MM.1S (cell line): ENCODE measurements around the gene MYLK.

ENCODE experiments used
- EZH2 ChIP-seq: fragments of 300-600 bp; sonication (generic); optimal IDR thresholded peaks from 2 replicates; pipeline ENCODE3; 2017; ENCODE audit warnings: low read depth, mild to moderate bottlenecking, antibody characterized with exemption, low read length, mixed read lengths
- TF ChIP-seq, protein P1 (sequence below): fragments of 300-600 bp; sonication (generic); IDR thresholded peaks from 2 replicates; pipeline ENCODE4 v1.5.1; 2016; ENCODE audit warnings: antibody characterized with exemption, low read length, mixed read lengths

DNA sequence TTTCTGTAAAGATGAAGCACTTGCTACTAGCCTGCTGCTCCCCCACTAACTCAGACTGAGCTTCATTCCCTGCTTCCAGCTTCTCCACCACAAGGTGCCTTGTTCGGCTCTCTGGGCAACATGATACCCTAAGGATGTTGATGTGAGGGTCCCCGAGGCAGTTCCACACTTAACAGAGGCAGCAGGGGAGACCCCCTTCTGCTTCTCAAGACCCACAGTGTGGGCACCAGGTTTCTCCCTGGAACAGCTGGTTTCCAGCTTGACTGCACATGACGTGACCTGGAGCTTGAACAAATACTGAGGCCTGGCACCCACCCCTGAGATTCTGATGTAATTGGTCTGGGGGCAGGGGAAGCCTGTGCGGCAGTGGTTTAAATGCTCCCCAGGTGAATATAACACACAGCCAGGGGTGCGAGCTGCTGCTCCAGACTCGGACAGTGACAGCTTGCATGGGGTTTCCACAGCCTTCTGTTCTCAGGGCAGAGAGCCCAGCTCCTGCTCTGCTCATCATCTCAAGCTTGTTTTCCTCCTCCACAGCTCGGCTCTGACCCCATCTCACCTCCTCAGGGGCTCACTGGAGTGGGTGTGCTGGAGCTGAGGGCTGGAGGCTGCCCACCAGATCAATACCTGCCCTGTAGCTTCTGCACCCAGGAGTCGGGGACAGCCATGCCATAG, 204.3 kb downstream of the MYLK start:
- TF ChIP-seq, protein P1, sequence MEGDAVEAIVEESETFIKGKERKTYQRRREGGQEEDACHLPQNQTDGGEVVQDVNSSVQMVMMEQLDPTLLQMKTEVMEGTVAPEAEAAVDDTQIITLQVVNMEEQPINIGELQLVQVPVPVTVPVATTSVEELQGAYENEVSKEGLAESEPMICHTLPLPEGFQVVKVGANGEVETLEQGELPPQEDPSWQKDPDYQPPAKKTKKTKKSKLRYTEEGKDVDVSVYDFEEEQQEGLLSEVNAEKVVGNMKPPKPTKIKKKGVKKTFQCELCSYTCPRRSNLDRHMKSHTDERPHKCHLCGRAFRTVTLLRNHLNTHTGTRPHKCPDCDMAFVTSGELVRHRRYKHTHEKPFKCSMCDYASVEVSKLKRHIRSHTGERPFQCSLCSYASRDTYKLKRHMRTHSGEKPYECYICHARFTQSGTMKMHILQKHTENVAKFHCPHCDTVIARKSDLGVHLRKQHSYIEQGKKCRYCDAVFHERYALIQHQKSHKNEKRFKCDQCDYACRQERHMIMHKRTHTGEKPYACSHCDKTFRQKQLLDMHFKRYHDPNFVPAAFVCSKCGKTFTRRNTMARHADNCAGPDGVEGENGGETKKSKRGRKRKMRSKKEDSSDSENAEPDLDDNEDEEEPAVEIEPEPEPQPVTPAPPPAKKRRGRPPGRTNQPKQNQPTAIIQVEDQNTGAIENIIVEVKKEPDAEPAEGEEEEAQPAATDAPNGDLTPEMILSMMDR: no peak
- TF ChIP-seq EZH2: no peak
